Activated CD8-positive, alpha-beta memory T cell treated with anti-CD3 and anti-CD28 coated beads for 1 hour (primary cell): ENCODE data around the gene PTPRT.
"Not testable (repeated sequence)": the region's sequence is repeated elsewhere in the genome, so short reads cannot be mapped to it uniquely, and the experiment has no call there.

Experiments
- DNase-seq, 2 donors: peaks; one replicate each; pipeline ENCODE4 v3.0.0-alpha.2; 2020; ENCODE audit warnings: low read depth in 1 of 2; ENCODE audit errors: extremely low read depth in 1 of 2

PTPRT gene

GRCh38 chr20:42923348-42923918, 266.3 kb downstream of the PTPRT start:
- no peak for DNase-seq

DNA sequence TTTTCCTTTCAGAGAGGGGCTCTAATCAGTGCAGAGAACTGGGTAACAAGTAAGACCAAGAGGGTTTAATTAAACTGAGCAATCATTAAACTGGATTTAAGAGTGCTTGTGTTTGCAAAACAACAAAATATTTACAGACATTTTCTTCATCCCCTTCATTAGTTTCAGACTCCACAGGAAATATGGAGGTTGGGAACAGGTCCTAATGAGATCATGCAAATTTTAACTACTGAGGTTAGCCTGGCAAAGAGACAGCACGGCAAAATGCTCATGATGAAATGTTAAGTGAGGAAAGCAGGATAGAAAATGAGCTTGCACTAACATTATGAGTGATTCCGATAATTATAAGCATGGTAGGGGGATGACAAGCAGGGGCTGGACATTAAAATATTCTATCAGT, 268.9 kb downstream of the PTPRT start:
- DNase-seq, result no peak

GRCh38 chr20:42919316-42919715, 270.4 kb downstream of the PTPRT start:
- no peak for DNase-seq

DNA sequence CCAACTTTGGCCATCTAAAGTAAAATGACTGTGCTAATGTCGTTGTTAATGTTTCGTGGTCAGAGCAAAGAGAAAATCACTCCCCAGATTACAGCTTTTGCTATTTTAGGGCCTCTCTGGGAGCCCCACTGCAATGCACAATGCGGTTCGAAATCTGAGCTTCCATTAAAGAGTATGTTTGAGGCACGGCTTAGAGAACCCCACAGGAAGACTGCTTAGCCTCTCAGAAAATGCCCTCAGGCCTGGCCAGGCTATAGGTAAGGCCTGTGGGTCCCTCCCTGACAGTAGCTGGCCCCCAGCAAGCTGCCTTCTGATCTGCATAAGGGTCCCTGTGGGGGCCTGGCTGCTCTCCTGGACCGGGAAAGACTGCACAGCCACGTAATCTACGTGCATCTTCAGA, 274.6 kb downstream of the PTPRT start:
- DNase-seq, result no peak

DNA sequence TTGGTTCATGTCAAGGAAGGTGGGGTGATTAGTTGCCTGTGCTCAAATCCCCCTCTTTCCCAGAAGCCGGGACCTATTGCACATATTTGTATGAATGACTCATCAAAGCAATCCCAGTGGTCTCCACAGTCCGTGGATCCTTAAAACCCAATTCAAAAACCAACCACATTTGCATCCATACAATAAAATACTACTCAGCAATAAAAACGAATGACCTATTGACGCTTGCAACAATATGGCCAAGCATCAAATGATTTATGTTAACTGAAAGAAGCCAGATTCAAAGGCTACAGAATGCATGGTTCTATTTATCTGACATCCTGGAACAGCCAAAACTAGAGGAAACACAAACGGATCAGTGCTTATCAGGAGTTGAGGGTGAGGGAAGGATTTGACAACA, 275.4 kb downstream of the PTPRT start:
- DNase-seq, result no peak

DNA sequence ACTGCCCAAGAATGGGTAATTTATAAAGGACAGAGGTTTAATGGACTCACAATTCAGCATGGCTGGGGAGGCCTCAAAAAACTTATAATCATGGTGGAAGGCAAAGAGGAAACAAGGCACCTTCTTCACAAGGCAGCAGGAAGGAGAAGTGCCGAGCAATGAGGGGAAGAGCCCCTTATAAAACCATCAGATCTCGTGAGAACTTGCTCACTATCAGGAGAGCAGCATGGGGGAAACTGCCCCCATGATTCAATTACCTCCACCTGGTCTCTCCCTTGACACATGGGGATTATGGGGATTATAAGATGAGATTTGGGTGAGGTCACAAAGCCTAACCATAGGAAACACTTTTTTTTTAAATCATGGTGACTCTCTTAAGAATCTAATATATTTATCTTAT, 278.9 kb downstream of the PTPRT start:
- DNase-seq, result not testable (repeated sequence)

DNA sequence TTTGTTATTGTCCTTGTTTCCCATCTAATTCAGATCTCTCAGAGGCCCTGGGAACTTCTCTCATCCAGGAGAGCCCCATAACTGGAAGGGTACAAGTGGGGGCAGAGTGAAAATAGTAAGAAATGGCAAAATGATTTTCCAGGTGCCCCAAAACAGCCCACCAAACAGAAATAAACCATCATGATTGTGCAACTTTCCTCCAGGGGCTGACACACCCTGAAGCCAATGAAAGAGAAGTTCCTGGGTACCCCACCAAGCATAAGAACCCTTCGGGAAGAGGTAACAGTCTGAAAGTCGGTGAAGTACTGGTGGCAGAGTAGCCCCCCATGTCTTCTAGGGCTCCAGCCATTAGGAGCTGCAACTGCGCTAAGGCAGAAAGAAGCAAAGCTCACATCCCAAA, 282.0 kb downstream of the PTPRT start:
- no peak for DNase-seq

GRCh38 chr20:42906120-42906519, 283.6 kb downstream of the PTPRT start:
- DNase-seq, result no peak

DNA sequence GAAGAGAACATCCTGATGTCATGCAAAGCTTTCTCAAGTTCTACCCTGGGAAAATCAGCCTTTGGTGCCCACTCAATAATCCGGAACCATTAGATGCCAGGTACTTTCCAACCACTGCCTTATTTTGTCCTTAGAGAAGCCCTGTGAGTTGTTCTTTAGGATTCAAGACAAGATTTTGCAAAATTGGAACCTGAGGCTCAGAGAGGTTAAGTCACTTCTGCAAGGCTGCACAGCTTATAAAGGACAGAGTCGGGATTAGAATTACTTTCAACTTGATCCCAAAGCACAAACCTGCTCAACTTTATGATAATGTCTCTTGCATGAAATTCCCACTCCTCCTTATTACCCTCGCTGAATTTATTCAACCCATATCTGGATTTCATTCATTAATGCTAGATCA, 287.2 kb downstream of the PTPRT start:
- DNase-seq, result no peak

GRCh38 chr20:42901689-42902440, 287.8 kb downstream of the PTPRT start:
- DNase-seq, result no peak

GRCh38 chr20:42900764-42901163, 288.9 kb downstream of the PTPRT start:
- DNase-seq, result not testable (repeated sequence)

DNA sequence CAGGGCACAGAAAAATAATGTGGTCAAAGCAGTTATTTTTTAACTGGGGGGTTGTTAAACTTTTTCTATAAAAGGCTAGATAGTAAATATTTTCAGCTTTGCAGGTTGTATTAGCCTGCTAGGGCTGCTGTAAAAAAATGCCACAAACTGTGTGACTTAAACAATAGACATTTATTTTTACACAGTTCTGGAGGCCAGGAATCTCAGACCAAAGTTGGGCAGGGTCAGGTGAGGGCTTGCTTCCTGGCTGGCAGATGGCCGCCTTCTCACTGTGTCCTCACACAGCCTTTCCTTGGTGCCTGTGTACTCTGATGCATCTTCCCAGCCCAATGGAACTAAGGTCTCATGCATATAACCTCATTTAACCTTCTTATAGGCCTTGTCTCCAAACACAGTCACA, 294.7 kb downstream of the PTPRT start:
- DNase-seq, result no peak

GRCh38 chr20:42894483-42894882, 295.2 kb downstream of the PTPRT start:
- no peak for DNase-seq

DNA sequence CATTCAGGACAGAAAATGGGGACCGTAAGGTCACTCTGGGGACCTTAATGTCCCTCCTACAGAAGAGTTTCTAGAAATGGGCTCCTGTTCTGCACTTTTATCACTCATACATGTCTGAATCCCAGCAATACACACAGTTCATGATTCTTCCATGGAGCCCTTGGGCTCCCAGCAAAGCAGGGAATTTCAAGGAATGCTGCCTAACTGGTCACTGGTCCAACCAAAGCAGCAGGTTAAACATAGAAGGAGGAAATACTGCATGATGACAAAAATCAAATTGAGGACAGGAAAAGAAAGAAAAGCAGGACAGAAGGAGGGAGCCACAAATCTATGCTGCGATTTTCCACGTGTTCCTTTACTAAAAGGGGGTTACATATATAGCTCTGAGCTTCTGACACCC, 300.2 kb downstream of the PTPRT start:
- DNase-seq, result no peak

DNA sequence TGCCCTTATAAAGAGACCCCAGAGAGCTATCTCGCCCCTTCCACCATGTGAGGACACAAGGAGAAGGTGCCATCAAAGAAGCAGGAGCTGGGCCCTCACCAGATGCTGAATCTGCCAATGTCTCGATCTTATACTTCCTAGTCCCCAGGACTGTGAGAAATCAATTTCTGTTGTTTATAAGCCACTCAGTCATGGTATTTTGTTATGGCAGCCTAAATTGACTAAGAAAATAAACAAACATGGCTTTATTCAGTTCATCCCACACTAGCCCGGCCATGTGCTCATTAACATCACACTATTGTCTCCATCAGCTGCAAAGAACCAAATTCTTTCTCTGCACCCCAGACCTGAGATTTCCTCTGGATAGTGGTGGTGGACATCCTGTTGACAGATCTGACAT, 302.4 kb downstream of the PTPRT start:
- no peak for DNase-seq

DNA sequence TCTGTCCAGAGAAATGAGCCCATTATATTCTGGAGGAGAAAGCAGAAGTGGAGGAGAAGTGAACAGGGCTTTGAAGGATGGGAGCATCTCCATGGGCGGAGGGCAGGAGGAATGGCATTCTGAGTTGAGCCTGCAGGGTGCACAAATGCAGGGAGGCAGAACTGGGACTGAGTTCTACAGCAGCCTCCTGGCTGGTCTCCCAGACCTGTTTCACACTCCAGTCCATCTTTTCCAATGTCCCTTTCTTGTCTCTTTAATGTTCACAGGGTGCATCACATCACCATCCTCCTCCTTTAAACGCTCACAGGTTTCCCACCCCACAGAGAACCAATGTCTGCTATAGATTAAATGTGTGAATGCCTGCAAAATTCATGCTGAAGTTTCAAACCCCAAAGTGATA, 302.9 kb downstream of the PTPRT start:
- no peak for DNase-seq

DNA sequence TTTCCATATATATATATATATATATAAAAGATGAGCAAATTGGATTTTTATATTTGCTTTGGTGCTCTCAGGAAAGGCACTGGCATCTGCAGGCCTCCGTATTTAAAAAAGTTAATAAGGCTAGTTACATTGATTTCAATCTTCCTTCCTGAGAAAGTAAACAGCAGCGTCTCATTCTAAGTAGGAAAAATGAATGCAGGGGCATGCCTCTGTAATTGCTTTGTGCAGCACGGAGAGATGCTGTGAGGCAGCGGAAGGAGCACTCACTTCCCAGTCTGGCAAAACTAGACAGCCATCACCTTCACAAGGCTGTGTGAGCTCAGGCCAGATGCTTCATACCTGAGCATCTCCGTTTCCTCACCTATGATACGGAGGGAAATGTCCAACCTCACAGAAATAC, 303.7 kb downstream of the PTPRT start:
- no peak for DNase-seq

DNA sequence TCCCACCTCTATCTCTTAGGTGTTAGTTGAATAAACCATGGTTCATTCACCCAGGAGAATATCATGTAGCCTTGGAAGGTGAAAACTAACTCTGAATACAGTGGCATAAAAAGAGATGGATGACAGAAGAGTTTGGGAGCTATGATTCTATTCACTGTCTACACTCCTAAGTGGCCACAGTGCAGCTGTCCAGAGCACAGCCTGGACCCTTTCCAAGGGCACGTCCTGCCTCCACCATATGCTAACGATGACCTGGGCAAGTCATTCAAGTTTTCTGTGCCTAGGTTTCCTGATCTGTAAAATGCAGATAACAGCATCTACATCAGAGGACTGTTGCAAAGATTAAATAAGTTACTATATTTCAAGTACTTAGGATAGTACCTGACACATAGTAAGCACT, 314.1 kb downstream of the PTPRT start:
- DNase-seq, result no peak

DNA sequence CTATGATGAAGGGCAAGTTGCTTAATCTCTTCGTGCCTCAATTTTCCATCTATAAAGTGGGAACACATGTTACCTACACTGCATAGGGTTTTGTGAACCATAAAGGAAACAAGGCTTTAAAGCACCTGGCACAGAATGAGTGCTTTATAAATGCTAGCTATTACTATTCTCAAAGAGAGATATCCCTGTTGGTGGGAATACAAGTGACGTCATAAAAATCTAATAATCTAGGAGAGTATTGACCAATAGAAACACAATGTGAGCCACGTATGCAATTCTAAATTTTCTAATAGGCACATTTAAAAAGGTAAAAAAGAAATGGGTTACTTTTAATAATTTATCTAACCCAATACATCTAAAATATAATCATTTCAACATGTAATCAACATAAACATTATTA, 316.4 kb downstream of the PTPRT start:
- no peak for DNase-seq

- DNase-seq, result no peak
Observed at GRCh38 chr20:42864116-42864515, 325.6 kb downstream of the PTPRT start.

DNA sequence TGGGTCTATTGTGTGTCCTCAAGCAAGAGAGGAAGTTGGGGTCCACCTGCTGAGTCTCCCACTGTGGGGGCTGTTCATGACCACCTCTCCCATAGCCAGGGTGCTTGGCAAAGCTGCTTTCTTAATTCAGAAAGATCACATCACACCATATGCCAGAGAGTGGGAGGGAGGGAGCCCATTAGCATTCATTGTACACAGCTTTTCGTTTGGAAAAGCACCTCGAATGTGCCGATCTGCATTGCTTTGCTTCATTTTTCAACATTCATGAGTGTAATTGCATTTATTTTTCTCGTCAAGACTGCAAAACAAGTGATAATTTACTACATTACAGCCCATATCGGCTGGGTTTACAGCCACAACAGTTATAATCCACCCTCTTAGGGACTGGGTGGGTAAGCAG, 327.3 kb downstream of the PTPRT start:
- DNase-seq, result no peak

DNA sequence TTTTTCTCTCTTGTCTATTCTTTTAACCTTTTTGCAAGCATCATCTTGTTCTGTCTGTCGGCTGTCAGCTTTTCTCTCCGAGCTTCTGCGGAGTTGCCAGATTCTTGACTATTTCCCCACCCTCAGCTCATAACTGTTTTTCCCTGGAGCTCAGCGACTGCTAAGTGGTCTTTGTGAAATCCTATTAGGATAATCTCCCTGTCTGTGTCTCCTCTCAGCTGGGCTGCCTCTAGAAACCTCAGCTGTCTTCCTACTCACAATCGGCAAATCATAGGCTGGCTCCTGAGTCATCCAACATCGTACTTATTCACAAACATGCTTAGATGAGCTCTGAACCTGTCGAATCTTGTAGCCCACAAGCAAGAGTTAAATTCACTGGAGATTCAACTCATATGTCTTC, 332.3 kb downstream of the PTPRT start:
- no peak for DNase-seq

DNA sequence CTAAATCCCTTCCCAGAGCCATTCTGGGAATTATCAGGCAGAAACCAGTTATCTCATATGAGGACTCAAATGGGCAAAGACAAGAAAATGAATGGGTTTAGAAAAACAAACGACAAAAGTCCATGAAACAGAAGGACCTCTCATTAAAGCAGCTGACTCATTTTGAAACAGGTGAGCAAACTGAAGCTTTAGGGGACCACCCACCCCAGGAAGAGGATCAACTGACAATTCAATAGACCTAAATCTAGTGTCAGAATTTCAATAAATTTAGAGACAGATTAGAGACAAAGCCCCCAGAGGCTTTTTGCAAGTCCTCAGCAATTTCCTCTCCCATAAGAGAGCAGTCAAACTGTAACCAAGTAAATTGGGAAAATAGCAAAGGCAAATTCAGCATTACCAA, 333.8 kb downstream of the PTPRT start:
- DNase-seq, result no peak
